ENCODE results near the gene NR4A2.

- TF ChIP-seq CTCF (IDR thresholded peaks at IDR 0.05) (no peak), POLR2AphosphoS5 (IDR thresholded peaks at IDR 0.05; ENCODE audit: low read depth, low read length) (no peak), TCF7L2 (IDR thresholded peaks at IDR 0.05; ENCODE audit: low read depth, low read length) (no peak), SIN3A (IDR thresholded peaks at IDR 0.05; ENCODE audit: borderline replicate concordance, insufficient read depth, low read depth, low read length) (no peak)
Measured at GRCh38 chr2:156300337-156300736, 32.2 kb downstream of the NR4A2 start.
